H1 (cell line): Measurements from ENCODE around the gene MLN. TPM values are rescaled to one million over a fixed set of nuclear protein-coding genes. Genes with fewer than 3 reads are reported as not detected.

Experiments used
- ATF3 ChIP-seq: IDR thresholded peaks from 2 replicates; pipeline ENCODE4 v1.6.1; 2011; ENCODE audit warnings: low read depth, mild to moderate bottlenecking, low read length; ENCODE audit not compliant: insufficient read depth
- CTCF ChIP-seq, 3 experiments: IDR thresholded peaks; 1 replicate in 2 of 3; 2 replicates in 1 of 3; pipeline versions ENCODE4 v1.5.1 to v1.6.1; 2011; ENCODE audit warnings: low read length in 3 of 3, mild to moderate bottlenecking in 3 of 3, inconsistent platforms in 2 of 3, low read depth in 1 of 3, moderate library complexity in 1 of 3; ENCODE audit not compliant: insufficient read depth in 1 of 3; ENCODE audit errors: control extremely low read depth in 1 of 3
- SIN3A ChIP-seq, 2 experiments: IDR thresholded peaks in 1 of 2; conservative IDR thresholded peaks in 1 of 2; 2 replicates each; pipeline ENCODE4 v1.6.1; 2011 to 2012; ENCODE audit warnings: low read length in 2 of 2, improper control_type of control experiment in 1 of 2, low read depth in 1 of 2, mild to moderate bottlenecking in 1 of 2
- polyA plus RNA-seq, 7 experiments: library from polyadenylated mRNA; depleted of rRNA in 3 of 7; stranded (reverse) in 5 of 7; unstranded in 2 of 7; fragments of >200 nt in 5 of 7; fragments of 200-250 nt in 2 of 7; gene quantifications; 1 replicate in 5 of 7; 2 replicates in 1 of 7; 4 replicates in 1 of 7; pipeline versions ENCODE4 v1.2.1 to v1.2.3, GENCODE V29; 2011 to 2013; ENCODE audit warnings: missing spikeins in 2 of 7, mixed read lengths in 2 of 7
- total RNA-seq: library from RNA; stranded (reverse); fragmentation: NEBNext Ultra II Directional; extraction: Animal tissue kit (Norgen Biotek cat#: 25700); gene quantifications from 2 replicates; pipeline ENCODE4 v1.2.1, GENCODE V29; 2021

Gene MLN
- total and polyA plus RNA-seq, 2 of the 8 experiments (the other 6 are each of a cell fraction or from before 2014, with no cell fraction given): not detected

GRCh38 chr6:33777398-33778388, 26.1 kb downstream of the MLN start (continued):
- TF ChIP-seq CTCF (IDR thresholded peaks at IDR 0.05; ENCODE audit: control extremely low read depth in 1 of 3, insufficient read depth in 1 of 3, low read depth in 1 of 3, low read length in 3 of 3): no peak
- TF ChIP-seq ATF3: no peak
- no peak for TF ChIP-seq SIN3A (conservative IDR thresholded peaks at IDR 0.05 in 1 of 2, IDR thresholded peaks at IDR 0.05 in 1 of 2; ENCODE audit: low read depth in 1 of 2, low read length in 2 of 2)
